ACC112 (cell line): ENCODE results near the gene CYB5R4.
"Not testable (repeated sequence)": the region's sequence is repeated elsewhere in the genome, so short reads cannot be mapped to it uniquely, and the experiment has no call there.

Experiments
- H2AFZ ChIP-seq: fragments of 200-600 bp; sonication (generic); one replicate; pipeline ENCODE4 v1.6.0; 2017; ENCODE audit warnings: antibody characterized with exemption, low read length; ENCODE audit not compliant: unreplicated experiment
- H3K27ac ChIP-seq: fragments of 200-600 bp; sonication (generic); 2 replicates; pipeline ENCODE4 v1.5.1; 2014; ENCODE audit warnings: low read depth, mild to moderate bottlenecking, antibody characterized with exemption, low read length, moderate library complexity
- H3K27me3 ChIP-seq: fragments of 200-600 bp; sonication (generic); 2 replicates; pipeline ENCODE4 v1.6.1; 2014; ENCODE audit warnings: mild to moderate bottlenecking, antibody characterized with exemption, low read length, moderate library complexity, mixed read lengths; ENCODE audit not compliant: insufficient read depth
- H3K36me3 ChIP-seq: fragments of 200-600 bp; sonication (generic); 2 replicates; pipeline ENCODE4 v1.6.1; 2016; ENCODE audit warnings: mild to moderate bottlenecking, antibody characterized with exemption, low read length, moderate library complexity, mixed read lengths; ENCODE audit not compliant: insufficient read depth
- H3K4me1 ChIP-seq: fragments of 200-600 bp; sonication (generic); one replicate; pipeline ENCODE4 v1.6.1; 2016; ENCODE audit warnings: low read length, mixed read lengths; ENCODE audit not compliant: insufficient read depth, unreplicated experiment, control insufficient read depth
- H3K4me3 ChIP-seq: fragments of 200-600 bp; sonication (generic); 2 replicates; pipeline ENCODE4 v1.5.1; 2014; ENCODE audit warnings: mild to moderate bottlenecking, low read depth, low read length
- H3K79me2 ChIP-seq: fragments of 200-600 bp; sonication (generic); one replicate; pipeline ENCODE4 v1.6.0; 2016; ENCODE audit warnings: low read length; ENCODE audit not compliant: control insufficient read depth, unreplicated experiment, insufficient read depth

The CYB5R4 gene

DNA sequence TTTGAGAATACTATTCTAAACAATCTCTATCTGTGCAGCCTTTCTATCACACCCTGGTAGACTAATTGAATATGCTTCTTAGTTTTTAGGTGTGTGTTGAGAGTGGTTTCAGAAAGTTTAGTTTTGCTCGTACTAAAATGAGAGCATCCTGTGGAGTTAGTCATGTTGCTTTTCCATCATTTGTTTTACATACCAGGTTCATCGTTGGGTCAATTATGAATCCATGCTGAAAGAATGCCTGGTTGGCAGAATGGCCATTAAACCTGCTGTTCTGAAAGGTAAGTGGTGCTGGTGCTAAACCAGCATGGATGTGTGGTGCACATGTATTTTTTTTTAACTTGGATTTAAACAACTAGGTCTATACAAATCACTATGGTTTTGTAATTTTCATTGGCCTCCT, 49.3 kb downstream of the CYB5R4 start:
- H2AFZ ChIP-seq: no peak overlapping the region
- H3K4me3 ChIP-seq: no peak overlapping the region
- H3K79me2 ChIP-seq: peaks cover 18% of the 10 kb centered on the region
- H3K36me3 ChIP-seq: no peaks in the 10 kb centered on the region
- no peak overlapping the region for H3K27ac ChIP-seq
- H3K27me3 ChIP-seq: no peaks in the 10 kb centered on the region
- no peaks in the 10 kb centered on the region for H3K4me1 ChIP-seq

GRCh38 chr6:83911278-83911677, 51.8 kb downstream of the CYB5R4 start:
- no peak overlapping the region for H2AFZ ChIP-seq
- no peaks in the 10 kb centered on the region for H3K4me1 ChIP-seq
- no peak overlapping the region for H3K27ac ChIP-seq
- peaks cover 4% of the 10 kb centered on the region for H3K79me2 ChIP-seq
- H3K4me3 ChIP-seq: no peak overlapping the region
- H3K36me3 ChIP-seq: no peaks in the 10 kb centered on the region
- no peaks in the 10 kb centered on the region for H3K27me3 ChIP-seq

DNA sequence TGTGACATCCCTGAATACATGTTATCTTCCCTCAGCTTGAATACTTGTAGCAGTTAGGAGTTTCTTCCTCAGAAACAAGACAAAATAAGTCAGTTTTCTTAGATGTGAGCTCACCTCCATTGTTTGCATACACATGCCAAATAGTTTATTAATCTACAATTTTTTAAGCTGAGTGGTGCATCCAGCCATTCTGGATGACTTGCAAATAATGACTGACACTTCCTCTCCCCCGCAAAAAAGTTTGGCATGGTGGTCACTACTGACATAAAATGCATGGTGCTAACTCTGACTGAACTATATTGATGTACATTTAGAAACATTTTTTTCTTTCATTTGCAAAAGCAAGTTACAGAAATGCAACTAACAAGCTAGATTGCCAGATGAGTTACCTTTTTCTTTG, 55.5 kb downstream of the CYB5R4 start:
- H3K27ac ChIP-seq: no peak overlapping the region
- no peaks in the 10 kb centered on the region; the same call in 1 of the 2 replicates for H3K36me3 ChIP-seq
- H3K4me1 ChIP-seq: no peaks in the 10 kb centered on the region
- no peak overlapping the region for H2AFZ ChIP-seq
- no peaks in the 10 kb centered on the region for H3K27me3 ChIP-seq
- H3K79me2 ChIP-seq: no peaks in the 10 kb centered on the region
- no peak overlapping the region for H3K4me3 ChIP-seq

DNA sequence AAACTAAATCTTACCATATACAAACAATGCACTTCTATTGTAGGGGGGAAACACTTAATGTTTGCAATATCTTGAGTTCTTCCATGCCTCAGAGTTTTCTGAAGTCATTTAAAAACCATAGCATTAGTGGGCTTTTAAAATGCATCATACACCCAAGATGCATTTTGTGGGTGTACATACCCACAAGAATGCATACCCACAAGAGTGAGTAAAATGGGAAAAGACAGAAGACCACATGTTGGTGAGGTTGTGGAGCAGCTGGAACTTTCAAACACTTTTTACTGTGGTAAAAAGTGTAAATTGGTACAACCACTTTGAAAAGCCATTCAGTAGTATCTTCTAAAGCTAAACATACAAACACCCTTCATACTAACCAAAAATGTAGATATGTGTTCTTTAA, 57.5 kb downstream of the CYB5R4 start:
- H3K4me1 ChIP-seq: no peaks in the 10 kb centered on the region
- no peaks in the 10 kb centered on the region for H3K27me3 ChIP-seq
- H3K27ac ChIP-seq: no peak overlapping the region
- H3K4me3 ChIP-seq: no peak overlapping the region
- H3K36me3 ChIP-seq: no peaks in the 10 kb centered on the region; the same call in 1 of the 2 replicates
- H2AFZ ChIP-seq: no peak overlapping the region
- no peaks in the 10 kb centered on the region for H3K79me2 ChIP-seq

DNA sequence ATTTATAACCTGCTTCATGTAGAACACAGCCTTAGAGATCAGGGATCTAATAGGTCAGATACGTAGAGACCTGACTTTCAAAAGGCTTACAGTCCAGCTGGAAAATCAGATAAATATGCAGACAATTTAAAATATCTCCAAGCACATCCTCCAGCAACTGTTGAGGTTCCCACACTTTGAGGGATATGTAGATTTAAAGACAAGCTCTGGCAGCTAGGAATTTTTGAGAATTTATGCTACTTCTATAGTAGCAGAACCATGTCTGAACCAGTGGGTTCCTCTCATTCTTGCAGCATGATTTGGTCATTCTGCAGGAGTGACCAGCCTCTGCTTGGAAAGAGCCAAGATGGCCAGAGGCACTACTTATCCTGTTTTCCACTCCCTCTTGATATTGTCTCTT, 60.5 kb downstream of the CYB5R4 start:
- Histone ChIP-seq H3K36me3 (peaks cover 5% of the 10 kb centered on the region), H3K79me2 (no peaks in the 10 kb centered on the region), H3K27me3 (no peaks in the 10 kb centered on the region), H3K4me1 (no peaks in the 10 kb centered on the region), H2AFZ (no peak overlapping the region), H3K4me3 (no peak overlapping the region), H3K27ac (no peak overlapping the region)

DNA sequence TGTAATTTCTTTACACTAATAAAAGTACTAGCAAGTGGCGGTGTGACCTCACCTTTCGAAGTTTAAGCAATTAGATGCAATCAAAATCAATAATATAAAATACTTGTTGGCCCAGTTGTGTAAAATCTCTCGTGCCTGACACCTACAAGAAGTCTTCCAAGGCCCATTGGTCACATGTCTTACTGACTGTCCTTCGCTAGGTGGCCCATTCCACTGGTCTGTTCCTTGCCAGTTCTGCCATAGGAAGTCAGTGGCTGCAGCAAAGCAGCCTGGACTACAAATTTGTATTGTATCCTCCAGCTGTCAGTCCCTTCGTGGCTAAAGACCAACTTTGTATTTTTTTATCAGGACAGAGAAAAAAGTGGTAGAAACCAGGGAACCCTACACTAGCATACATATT, 61.8 kb downstream of the CYB5R4 start:
- Histone ChIP-seq H3K36me3 (peaks cover 5% of the 10 kb centered on the region), H3K27me3 (no peaks in the 10 kb centered on the region), H2AFZ (no peak overlapping the region), H3K27ac (no peak overlapping the region), H3K4me1 (no peaks in the 10 kb centered on the region), H3K79me2 (no peaks in the 10 kb centered on the region), H3K4me3 (no peak overlapping the region)

DNA sequence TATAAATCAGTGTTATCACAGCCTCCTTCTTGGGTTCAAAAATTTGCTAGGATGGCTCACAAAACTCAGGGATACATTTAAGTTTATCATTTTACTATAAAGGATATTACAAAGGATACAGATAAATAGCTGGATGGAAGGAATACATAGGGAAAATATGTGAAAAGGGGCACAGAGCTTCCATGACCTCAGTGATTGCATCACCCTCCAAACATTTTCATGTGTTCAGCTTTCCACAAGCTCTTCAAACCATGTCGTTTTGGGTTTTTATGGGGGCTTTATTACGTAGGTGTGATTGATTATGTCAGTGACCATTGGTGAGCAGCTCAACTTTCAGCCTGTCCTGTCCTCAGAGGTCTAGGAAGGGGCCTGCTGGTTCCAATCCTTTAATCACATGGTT, 68.0 kb downstream of the CYB5R4 start:
- H3K4me1 ChIP-seq: no peaks in the 10 kb centered on the region
- H3K79me2 ChIP-seq: no peaks in the 10 kb centered on the region
- H3K4me3 ChIP-seq: no peak overlapping the region
- H3K27ac ChIP-seq: no peak overlapping the region
- H2AFZ ChIP-seq: no peak overlapping the region
- peaks cover 5% of the 10 kb centered on the region for H3K36me3 ChIP-seq
- no peaks in the 10 kb centered on the region for H3K27me3 ChIP-seq

- no peak overlapping the region for H3K4me3 ChIP-seq
- no peak overlapping the region for H2AFZ ChIP-seq
- H3K36me3 ChIP-seq: peaks cover 5% of the 10 kb centered on the region
- H3K4me1 ChIP-seq: no peaks in the 10 kb centered on the region
- H3K27me3 ChIP-seq: no peaks in the 10 kb centered on the region
- H3K27ac ChIP-seq: no peak overlapping the region
- no peaks in the 10 kb centered on the region for H3K79me2 ChIP-seq
Observed at GRCh38 chr6:83928286-83928685, 68.8 kb downstream of the CYB5R4 start.

DNA sequence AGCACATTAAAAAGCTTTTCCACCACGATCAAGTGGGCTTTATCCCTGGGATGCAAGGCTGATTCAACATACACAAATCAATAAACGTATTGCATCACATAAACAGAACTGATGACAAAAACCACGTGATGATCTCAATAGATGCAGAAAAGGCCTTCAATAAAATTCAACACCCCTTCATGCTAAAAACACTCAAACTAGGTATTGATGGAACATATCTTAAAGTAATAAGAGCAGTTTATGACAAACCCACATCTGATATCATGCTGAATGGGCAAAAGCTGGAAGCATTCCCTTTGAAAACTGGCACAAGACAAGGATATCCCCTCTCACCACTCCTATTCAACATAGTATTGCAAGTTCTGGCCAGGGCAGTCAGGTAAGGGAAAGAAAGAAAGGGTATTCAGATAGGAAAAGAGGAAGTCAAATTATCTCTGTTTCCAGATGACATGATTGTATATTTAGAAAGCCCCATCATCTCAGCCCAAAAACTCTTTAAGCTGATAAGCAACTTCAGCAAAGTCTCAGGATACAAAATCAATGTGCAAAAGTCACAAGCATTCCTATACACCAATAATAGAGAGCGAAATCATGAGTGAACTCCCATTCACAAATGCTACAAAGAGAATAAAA, 86.8 kb downstream of the CYB5R4 start:
- not testable (repeated sequence) for H3K79me2 ChIP-seq, H3K27ac ChIP-seq, H3K4me3 ChIP-seq, H2AFZ ChIP-seq, H3K27me3 ChIP-seq, H3K36me3 ChIP-seq, H3K4me1 ChIP-seq

GRCh38 chr6:83947983-83948382, 88.5 kb downstream of the CYB5R4 start:
- not testable (repeated sequence) for H3K27me3 ChIP-seq, H3K4me1 ChIP-seq, H3K79me2 ChIP-seq, H3K27ac ChIP-seq, H3K4me3 ChIP-seq, H2AFZ ChIP-seq, H3K36me3 ChIP-seq

GRCh38 chr6:83948851-83949250, 89.4 kb downstream of the CYB5R4 start:
- no peak overlapping the region for H3K4me3 ChIP-seq
- no peaks in the 10 kb centered on the region for H3K36me3 ChIP-seq
- no peak overlapping the region for H2AFZ ChIP-seq
- H3K27me3 ChIP-seq: no peaks in the 10 kb centered on the region
- H3K4me1 ChIP-seq: no peaks in the 10 kb centered on the region
- H3K79me2 ChIP-seq: no peaks in the 10 kb centered on the region
- no peak overlapping the region for H3K27ac ChIP-seq
